ENCODE measurements around the gene ATP8A2. TPM values are rescaled to one million over a fixed set of nuclear protein-coding genes. Genes with fewer than 3 reads are reported as not detected.

ATP8A2 gene
- total and polyA plus RNA-seq, 4 donors, result 0.01 to 0.08 (median 0.05) TPM; not detected in 1

GRCh38 chr13:25727810-25728209 is 356.0 kb downstream of the ATP8A2 start:
- Histone ChIP-seq H3K4me1 (ENCODE audit: control insufficient read depth in 4 of 4, insufficient read depth in 4 of 4, low read length in 3 of 4) (peaks cover 0 to 2% (median 0%) of the 10 kb centered on the region in 4 donors), H3K9ac (ENCODE audit: low read depth in 1 of 2, low read length in 2 of 2) (no peak overlapping the region), H3K4me3 (ENCODE audit: low read depth in 1 of 3, low read length in 3 of 3) (no peak overlapping the region), H3K9me3 (ENCODE audit: control insufficient read depth in 4 of 4, low read length in 3 of 4) (no peaks in the 10 kb centered on the region), H3K27ac (ENCODE audit: low read depth in 1 of 2, low read length in 2 of 2) (no peak overlapping the region), H3K36me3 (ENCODE audit: control insufficient read depth in 4 of 4, insufficient read depth in 3 of 4, low read depth in 1 of 4, low read length in 3 of 4) (no peaks in the 10 kb centered on the region), H3K27me3 (ENCODE audit: control insufficient read depth in 4 of 4, insufficient read depth in 4 of 4, low read length in 3 of 4) (peaks cover 0 to 5% (median 0%) of the 10 kb centered on the region in 4 donors)
- no peak for TF ChIP-seq CTCF (IDR thresholded peaks at IDR 0.05; ENCODE audit: low read depth, low read length, missing input control)
- TF ChIP-seq HNF4A (conservative IDR thresholded peaks at IDR 0.05), result no peak
- no peak for TF ChIP-seq ZBTB33 (IDR thresholded peaks at IDR 0.05)
- TF ChIP-seq FOXA2 (IDR thresholded peaks at IDR 0.05), result no peak
- no peak for TF ChIP-seq REST (IDR thresholded peaks at IDR 0.05)
- no peak for TF ChIP-seq RXRA (IDR thresholded peaks at IDR 0.05)
- no peak for TF ChIP-seq YY1 (IDR thresholded peaks at IDR 0.05)
- no peak for TF ChIP-seq ATF3 (IDR thresholded peaks at IDR 0.05)
- TF ChIP-seq MAX (IDR thresholded peaks at IDR 0.05), result no peak
- TF ChIP-seq NR2F2 (IDR thresholded peaks at IDR 0.05), result no peak
- no peak for TF ChIP-seq RAD21 (IDR thresholded peaks at IDR 0.05)
- no peak for TF ChIP-seq FOXA1 (IDR thresholded peaks at IDR 0.05)
- no peak for TF ChIP-seq JUND (IDR thresholded peaks at IDR 0.05)
- no peak for TF ChIP-seq GABPA (IDR thresholded peaks at IDR 0.05 in 1 of 2, conservative IDR thresholded peaks at IDR 0.05 in 1 of 2)
- no peak for TF ChIP-seq TAF1 (conservative IDR thresholded peaks at IDR 0.05)
- TF ChIP-seq EGR1 (IDR thresholded peaks at IDR 0.05; ENCODE audit: low read depth in 2 of 2), result no peak
- TF ChIP-seq HNF4G (IDR thresholded peaks at IDR 0.05), result no peak
- TF ChIP-seq SP1 (IDR thresholded peaks at IDR 0.05), result no peak
- no peak for DNase-seq (ENCODE audit: low spot score)
- WGBS, result 81% methylated on average over 8 of the region's 8 CpGs

Data from liver (tissue), 9 donors.